Spinal cord (tissue), 10 donors: ENCODE data around the gene SCNN1A. TPM values are rescaled to one million over a fixed set of nuclear protein-coding genes. Genes with fewer than 3 reads are reported as not detected.
A peak's percentile ranks its signal among the peaks of the same experiment; 100 is the strongest.

Source experiments
- DNase-seq, 6 donors: peaks; one replicate each; pipeline versions ENCODE4 v3.0.0 to v3.0.0-alpha.2; 2013 to 2015; ENCODE audit warnings: low spot score in 6 of 6, low read depth in 4 of 6
- H3K27ac ChIP-seq: one replicate; pipeline ENCODE4 v1.5.1; 2013; ENCODE audit warnings: low read depth, low read length, control low read depth
- H3K27me3 ChIP-seq: one replicate; pipeline ENCODE4 v1.6.1; 2013; ENCODE audit warnings: low read length; ENCODE audit not compliant: control insufficient read depth, insufficient read depth
- H3K36me3 ChIP-seq: one replicate; pipeline ENCODE4 v1.6.1; 2013; ENCODE audit warnings: low read length; ENCODE audit not compliant: control insufficient read depth, insufficient read depth
- H3K4me1 ChIP-seq: one replicate; pipeline ENCODE4 v1.6.1; 2013; ENCODE audit warnings: low read length; ENCODE audit not compliant: control insufficient read depth, insufficient read depth
- H3K4me3 ChIP-seq: one replicate; pipeline ENCODE4 v1.5.1; 2013; ENCODE audit warnings: low read depth, low read length, control low read depth
- H3K9me3 ChIP-seq: one replicate; pipeline ENCODE4 v1.6.1; 2013; ENCODE audit warnings: low read length; ENCODE audit not compliant: control insufficient read depth, insufficient read depth
- WGBS: methylation state at CpG from one replicate; pipeline ENCODE4 v1.1.5; 2013; ENCODE audit warnings: missing lambda C conversion rate; ENCODE audit not compliant: insufficient coverage; 5-methylcytosine and 5-hydroxymethylcytosine counted together
- polyA plus RNA-seq, 2 donors: library from polyadenylated mRNA; unstranded; fragments of 120-200 nt; gene quantifications; one replicate each; pipeline ENCODE4 v1.2.1, GENCODE V29; 2013; ENCODE audit not compliant: insufficient read length in 2 of 2
- total RNA-seq, 2 donors: library from RNA; depleted of rRNA in 1 of 2; stranded (reverse); fragments of 120-200 nt in 1 of 2; fragments of >200 nt in 1 of 2; gene quantifications; one replicate each; pipeline versions ENCODE4 v1.2.3 to v1.2.4, GENCODE V29; 2013 to 2014
- donor health status: healthy.

Gene SCNN1A
- total and polyA plus RNA-seq, 4 donors, result 0.40 to 1.3 (median 0.73) TPM

GRCh38 chr12:6334940-6335450, 40.4 kb downstream of the SCNN1A start:
- Histone ChIP-seq H3K9me3 (no peaks in the 10 kb centered on the region), H3K36me3 (peaks cover 22% of the 10 kb centered on the region), H3K27ac (peak overlapping the region; percentile 96), H3K27me3 (no peaks in the 10 kb centered on the region), H3K4me3 (no peak overlapping the region), H3K4me1 (peaks cover 45% of the 10 kb centered on the region)
- WGBS, result 62% methylated on average over 4 of the region's 13 CpGs
- no peak for DNase-seq

GRCh38 chr12:6334359-6334758, 41.0 kb downstream of the SCNN1A start:
- peaks cover 28% of the 10 kb centered on the region for H3K36me3 ChIP-seq
- H3K27ac ChIP-seq, result no peak overlapping the region
- no peak for DNase-seq
- no peak overlapping the region for H3K4me3 ChIP-seq
- peaks cover 45% of the 10 kb centered on the region for H3K4me1 ChIP-seq
- WGBS, result 100% methylated on average over 1 of the region's 5 CpGs
- H3K27me3 ChIP-seq, result no peaks in the 10 kb centered on the region
- H3K9me3 ChIP-seq, result no peaks in the 10 kb centered on the region

GRCh38 chr12:6333566-6333965, 41.8 kb downstream of the SCNN1A start:
- no peak for DNase-seq
- Histone ChIP-seq H3K4me3 (no peak overlapping the region), H3K9me3 (no peaks in the 10 kb centered on the region), H3K4me1 (peaks cover 46% of the 10 kb centered on the region), H3K36me3 (peaks cover 36% of the 10 kb centered on the region), H3K27me3 (no peaks in the 10 kb centered on the region), H3K27ac (no peak overlapping the region)
- 94% methylated on average over 8 of the region's 9 CpGs for WGBS

GRCh38 chr12:6333029-6333428, 42.3 kb downstream of the SCNN1A start:
- Histone ChIP-seq H3K27me3 (no peaks in the 10 kb centered on the region), H3K27ac (no peak overlapping the region), H3K9me3 (no peaks in the 10 kb centered on the region), H3K36me3 (peaks cover 41% of the 10 kb centered on the region), H3K4me1 (peaks cover 41% of the 10 kb centered on the region), H3K4me3 (no peak overlapping the region)
- DNase-seq, result no peak
- 84% methylated on average over 4 of the region's 9 CpGs for WGBS

GRCh38 chr12:6332459-6332858, 42.9 kb downstream of the SCNN1A start:
- H3K36me3 ChIP-seq, result peaks cover 47% of the 10 kb centered on the region
- no peak for DNase-seq
- 100% methylated on average over 1 of the region's 4 CpGs for WGBS
- H3K27ac ChIP-seq, result no peak overlapping the region
- H3K4me3 ChIP-seq, result no peak overlapping the region
- peaks cover 39% of the 10 kb centered on the region for H3K4me1 ChIP-seq
- no peaks in the 10 kb centered on the region for H3K27me3 ChIP-seq
- no peaks in the 10 kb centered on the region for H3K9me3 ChIP-seq

GRCh38 chr12:6330999-6331714, 44.2 kb downstream of the SCNN1A start:
- no peak overlapping the region for H3K4me3 ChIP-seq
- WGBS, result 100% methylated on average over 2 of the region's 4 CpGs
- H3K4me1 ChIP-seq, result peaks cover 30% of the 10 kb centered on the region
- no peaks in the 10 kb centered on the region for H3K9me3 ChIP-seq
- H3K27ac ChIP-seq, result no peak overlapping the region
- no peaks in the 10 kb centered on the region for H3K27me3 ChIP-seq
- no peak for DNase-seq
- H3K36me3 ChIP-seq, result peaks cover 50% of the 10 kb centered on the region

- H3K27ac ChIP-seq, result no peak overlapping the region
These were observed 45.2 kb downstream of the SCNN1A start for GRCh38 chr12:6330192-6330591.

GRCh38 chr12:6329703-6330064, 45.7 kb downstream of the SCNN1A start:
- no peak overlapping the region for H3K4me3 ChIP-seq
- no peak for DNase-seq
- H3K9me3 ChIP-seq, result no peaks in the 10 kb centered on the region
- H3K36me3 ChIP-seq, result peaks cover 50% of the 10 kb centered on the region
- H3K4me1 ChIP-seq, result peaks cover 23% of the 10 kb centered on the region
- H3K27ac ChIP-seq, result no peak overlapping the region
- H3K27me3 ChIP-seq, result no peaks in the 10 kb centered on the region
- 51% methylated on average over 15 of the region's 15 CpGs for WGBS

More at GRCh38 chr12:6330192-6330591, 45.2 kb downstream of the SCNN1A start:
- WGBS, result 94% methylated on average over 4 of the region's 5 CpGs
- no peak for DNase-seq
- Histone ChIP-seq H3K27me3 (no peaks in the 10 kb centered on the region), H3K4me3 (no peak overlapping the region), H3K4me1 (peaks cover 23% of the 10 kb centered on the region), H3K36me3 (peaks cover 50% of the 10 kb centered on the region), H3K9me3 (no peaks in the 10 kb centered on the region)

- Histone ChIP-seq H3K4me1 (peaks cover 24% of the 10 kb centered on the region), H3K36me3 (peaks cover 50% of the 10 kb centered on the region), H3K9me3 (no peaks in the 10 kb centered on the region), H3K27me3 (no peaks in the 10 kb centered on the region), H3K27ac (no peak overlapping the region), H3K4me3 (no peak overlapping the region)
- DNase-seq, result peak in 2 of 6 donors; percentile 51 to 74
- 44% methylated on average over 73 of the region's 75 CpGs for WGBS
These were observed 46.2 kb downstream of the SCNN1A start for GRCh38 chr12:6328945-6329702.
